ELR (cell line): ENCODE results near the gene HBP1.
A peak's percentile ranks its signal among the peaks of the same experiment; 100 is the strongest.
"Not testable (repeated sequence)": the region's sequence is repeated elsewhere in the genome, so short reads cannot be mapped to it uniquely, and the experiment has no call there.

Experiments used
- DNase-seq: peaks from one replicate; pipeline ENCODE4 v3.0.0-alpha.2; 2015; ENCODE audit warnings: low read depth

Gene HBP1

GRCh38 chr7:107185716-107186115 lies 16.9 kb downstream of the HBP1 start:
- DNase-seq, result no peak

GRCh38 chr7:107186240-107186639 lies 17.4 kb downstream of the HBP1 start:
- DNase-seq, result no peak

- no peak for DNase-seq
Observed at GRCh38 chr7:107187774-107188173, 19.0 kb downstream of the HBP1 start.

GRCh38 chr7:107190090-107190489 lies 21.3 kb downstream of the HBP1 start:
- DNase-seq, result no peak

- peak; percentile 14 for DNase-seq
Observed at GRCh38 chr7:107194052-107194451, 25.2 kb downstream of the HBP1 start.

DNA sequence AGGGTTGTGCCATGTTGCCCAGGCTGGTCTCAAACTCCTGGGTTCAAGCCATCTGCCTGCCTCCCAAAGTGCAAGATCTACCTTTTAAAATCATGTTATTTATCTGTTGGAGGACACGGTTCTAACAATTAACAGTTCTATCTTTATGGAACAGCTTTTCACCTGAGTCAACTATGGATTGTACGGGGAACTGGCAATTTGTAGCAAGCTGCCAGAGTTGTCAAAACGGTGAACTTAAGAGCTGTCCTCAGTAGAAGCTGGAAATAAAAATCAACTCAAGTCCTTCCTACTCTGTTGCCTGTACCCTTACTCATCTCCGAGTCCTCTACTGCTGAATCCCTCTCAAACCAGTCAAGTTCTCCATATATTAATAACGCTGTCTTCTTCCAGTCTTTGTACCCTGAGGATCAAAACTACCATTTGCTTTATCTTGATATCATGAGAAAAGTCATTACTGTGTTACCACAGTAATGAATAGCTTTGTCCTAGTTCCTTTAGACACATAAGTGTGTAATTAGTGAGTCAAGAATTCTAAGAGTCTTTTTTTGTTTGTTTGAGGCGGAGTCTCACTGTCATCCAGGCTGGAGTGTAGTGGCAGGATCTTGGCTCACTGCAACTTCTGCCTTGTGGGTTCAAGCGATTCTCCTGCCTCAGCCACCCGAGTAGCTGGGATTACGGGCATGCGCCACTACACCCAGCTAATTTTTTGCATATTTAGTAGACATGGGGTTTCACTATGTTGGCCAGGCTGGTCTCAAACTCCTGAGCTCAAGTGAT lies 28.2 kb downstream of the HBP1 start:
- no peak for DNase-seq

- DNase-seq, result peak; percentile 57
Observed at GRCh38 chr7:107201795-107202450, 33.1 kb downstream of the HBP1 start.

- DNase-seq, result no peak
Observed at GRCh38 chr7:107203607-107204006, 34.8 kb downstream of the HBP1 start.

- DNase-seq, result no peak
Observed at GRCh38 chr7:107206136-107206535, 37.3 kb downstream of the HBP1 start.

DNA sequence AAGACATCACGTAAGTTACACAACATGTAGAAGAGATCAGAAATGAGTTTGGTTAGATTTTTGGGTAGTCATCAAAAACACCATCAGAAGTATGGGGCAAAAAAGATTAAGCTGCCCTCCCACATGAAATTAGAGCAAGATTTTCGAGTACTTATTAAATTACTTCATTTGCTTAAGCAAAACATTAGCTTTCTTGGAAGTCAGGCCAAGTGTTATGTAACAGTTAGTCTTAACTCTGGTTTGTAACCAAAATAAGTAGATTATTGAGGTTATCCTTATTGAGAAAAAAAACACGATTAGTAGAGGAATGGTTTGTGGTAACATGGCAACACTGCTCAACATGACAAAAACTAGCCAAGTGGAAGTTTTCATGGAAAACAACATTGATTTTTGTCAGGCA lies 37.9 kb downstream of the HBP1 start:
- no peak for DNase-seq

- DNase-seq, result no peak
Observed at GRCh38 chr7:107207459-107207858, 38.7 kb downstream of the HBP1 start.

- no peak for DNase-seq
Observed at GRCh38 chr7:107208024-107208521, 39.3 kb downstream of the HBP1 start.

- DNase-seq, result no peak
Observed at GRCh38 chr7:107208563-107208962, 39.8 kb downstream of the HBP1 start.

- no peak for DNase-seq
Observed at GRCh38 chr7:107209565-107209964, 40.8 kb downstream of the HBP1 start.

GRCh38 chr7:107210400-107210799 lies 41.6 kb downstream of the HBP1 start:
- no peak for DNase-seq

- no peak for DNase-seq
Observed at GRCh38 chr7:107212725-107213124, 43.9 kb downstream of the HBP1 start.

DNA sequence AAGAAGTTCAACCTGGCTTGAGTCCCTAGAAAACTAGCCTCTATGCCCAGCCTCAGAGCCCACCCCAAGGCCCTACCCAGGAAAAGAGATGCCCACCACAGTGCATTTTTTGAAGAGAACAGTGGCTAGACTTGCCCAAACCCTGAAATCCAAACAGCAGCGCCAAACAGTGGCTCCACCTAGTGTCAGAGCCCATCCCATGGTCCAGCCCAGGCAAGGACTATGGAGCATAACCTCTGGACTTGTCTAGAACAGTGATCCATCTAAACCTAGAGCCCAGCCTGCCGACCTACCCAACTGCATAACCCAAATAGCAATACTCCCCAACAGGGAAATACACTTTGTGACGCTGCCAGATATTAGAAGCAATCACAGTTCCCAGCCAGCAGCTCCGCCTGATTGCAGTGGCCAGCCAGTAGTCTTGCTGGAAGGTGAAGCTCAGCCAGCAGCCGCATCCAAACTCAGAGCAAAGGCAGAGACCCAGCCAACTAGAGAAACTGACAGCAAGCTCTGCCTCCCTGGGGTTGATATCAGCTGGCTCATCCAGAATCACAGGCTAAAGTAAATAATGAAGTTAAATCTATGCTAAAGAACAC lies 44.5 kb downstream of the HBP1 start:
- DNase-seq, result no peak

- no peak for DNase-seq
Observed at GRCh38 chr7:107213945-107214344, 45.1 kb downstream of the HBP1 start.

GRCh38 chr7:107219563-107220244 lies 50.9 kb downstream of the HBP1 start:
- DNase-seq, result no peak

- DNase-seq, result no peak
Observed at GRCh38 chr7:107220356-107220755, 51.6 kb downstream of the HBP1 start.

DNA sequence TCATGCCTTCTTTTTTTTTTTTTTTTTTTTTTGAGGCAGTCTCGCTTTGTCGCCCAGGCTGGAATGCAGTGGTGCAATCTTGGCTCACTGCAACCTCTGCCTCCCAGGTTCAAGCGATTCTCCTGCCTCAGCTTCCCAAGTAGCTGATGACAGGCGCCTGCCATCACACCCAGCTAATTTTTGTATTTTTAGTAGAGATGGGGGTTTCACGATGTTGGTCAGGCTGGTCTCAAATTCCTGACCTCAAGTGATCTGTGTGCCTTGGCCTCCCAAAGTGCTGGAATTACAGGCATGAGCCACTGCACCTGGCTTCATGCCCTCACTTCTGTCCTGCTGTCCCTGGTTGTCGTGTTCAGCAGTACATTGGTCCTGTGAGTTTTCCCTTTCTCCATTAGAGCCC lies 52.0 kb downstream of the HBP1 start:
- not testable (repeated sequence) for DNase-seq

- no peak for DNase-seq
Observed at GRCh38 chr7:107224374-107225223, 55.8 kb downstream of the HBP1 start.
